CMK (cell line): ENCODE data around the gene HELZ2.

Source experiments
- DNase-seq: peaks from one replicate; pipeline ENCODE4 v3.0.0-alpha.2; 2010; ENCODE audit warnings: low read depth

The HELZ2 gene

GRCh38 chr20:63552481-63553249 lies 21.4 kb downstream of the HELZ2 start:
- DNase-seq: peak; percentile 75

GRCh38 chr20:63551068-63551467 lies 23.0 kb downstream of the HELZ2 start:
- DNase-seq: no peak

- DNase-seq: no peak
Measured at GRCh38 chr20:63549679-63550282, 24.3 kb downstream of the HELZ2 start.

GRCh38 chr20:63549019-63549418 lies 25.0 kb downstream of the HELZ2 start:
- DNase-seq: no peak

- DNase-seq: no peak
Measured at GRCh38 chr20:63548542-63548941, 25.5 kb downstream of the HELZ2 start.

- no peak for DNase-seq
Measured at GRCh38 chr20:63547725-63548480, 26.1 kb downstream of the HELZ2 start, which contains the start of gene SRMS. TSS of gene SRMS (minus strand) at chr20:63547749. CDS start at chr20:63547463, 286 bp downstream.

GRCh38 chr20:63546956-63547724 lies 26.9 kb downstream of the HELZ2 start:
- DNase-seq: no peak

GRCh38 chr20:63546256-63546955 lies 27.6 kb downstream of the HELZ2 start:
- no peak for DNase-seq

GRCh38 chr20:63545814-63546213 lies 28.2 kb downstream of the HELZ2 start:
- no peak for DNase-seq

GRCh38 chr20:63544958-63545516 lies 29.0 kb downstream of the HELZ2 start:
- no peak for DNase-seq

- DNase-seq: no peak
Measured at GRCh38 chr20:63544241-63544957, 29.6 kb downstream of the HELZ2 start.

- no peak for DNase-seq
Measured at GRCh38 chr20:63543733-63544132, 30.3 kb downstream of the HELZ2 start.

GRCh38 chr20:63543131-63543530 lies 30.9 kb downstream of the HELZ2 start:
- DNase-seq: no peak

- no peak for DNase-seq
Measured at GRCh38 chr20:63542696-63543095, 31.3 kb downstream of the HELZ2 start.

GRCh38 chr20:63542031-63542559 lies 31.9 kb downstream of the HELZ2 start:
- DNase-seq: no peak

GRCh38 chr20:63541371-63541770 lies 32.7 kb downstream of the HELZ2 start:
- DNase-seq: no peak

GRCh38 chr20:63540417-63541186 lies 33.4 kb downstream of the HELZ2 start:
- no peak for DNase-seq

- no peak for DNase-seq
Measured at GRCh38 chr20:63539441-63540370, 34.3 kb downstream of the HELZ2 start.
